Prostate gland (tissue), 2 donors: ENCODE data around the gene MOGAT3. TPM values are rescaled to one million over a fixed set of nuclear protein-coding genes. Genes with fewer than 3 reads are reported as not detected.
A peak's percentile ranks its signal among the peaks of the same experiment; 100 is the strongest.

Source experiments
- DNase-seq: peaks from one replicate; pipeline ENCODE4 v3.0.0-alpha.2; 2019; ENCODE audit warnings: low spot score
- H3K27ac ChIP-seq, 2 donors: fragments of 200-600 bp; sonication (generic); 2 replicates each; pipeline ENCODE4 v1.5.1; 2017 to 2019
- H3K27me3 ChIP-seq: fragments of 200-600 bp; sonication (generic); replicated peaks from 2 replicates; pipeline ENCODE4 v1.5.1; 2019; ENCODE audit not compliant: insufficient read depth
- H3K36me3 ChIP-seq, 2 donors: fragments of 200-600 bp; sonication (generic); 1 replicate in 1 of 2; 2 replicates in 1 of 2; pipeline versions ENCODE4 v1.5.1 to v1.8.1; 2017 to 2019
- H3K4me1 ChIP-seq: fragments of 200-600 bp; sonication (generic); replicated peaks from 2 replicates; pipeline ENCODE4 v1.5.1; 2019
- H3K4me3 ChIP-seq, 2 donors: fragments of 200-600 bp; sonication (generic); 2 replicates each; pipeline ENCODE4 v1.5.1; 2017 to 2019
- H3K9me3 ChIP-seq: fragments of 200-600 bp; sonication (generic); 2 replicates; pipeline ENCODE4 v1.5.1; 2017
- CTCF ChIP-seq, 4 experiments: fragments of 200-600 bp in 2 of 4; fragments of 450-650 bp in 2 of 4; sonication (generic) in 2 of 4; IDR thresholded peaks; 1 replicate in 3 of 4; 2 replicates in 1 of 4; pipeline ENCODE4 v1.5.1; 2016 to 2019; ENCODE audit warnings: antibody characterized with exemption in 4 of 4, mild to moderate bottlenecking in 2 of 4, moderate library complexity in 2 of 4
- POLR2A ChIP-seq: fragments of 450-650 bp; IDR thresholded peaks from one replicate; pipeline ENCODE4 v1.6.1; 2016; ENCODE audit warnings: antibody characterized with exemption, mild to moderate bottlenecking
- POLR2AphosphoS5 ChIP-seq: sonication (generic); formaldehyde crosslinking; IDR thresholded peaks from one replicate; pipeline ENCODE4 v1.6.1; 2017; ENCODE audit warnings: antibody characterized with exemption
- WGBS: methylation state at CpG from one replicate; pipeline ENCODE4 v1.1.5; 2018; 5-methylcytosine and 5-hydroxymethylcytosine counted together
- intact Hi-C: fragments of 100-400 bp; cut with DNase I; formaldehyde crosslinking; loops from one replicate; pipeline ENCODE4 v1.14.2; 2022
- total RNA-seq, 2 donors: library from RNA; depleted of rRNA; stranded (reverse); fragments of >200 nt; gene quantifications; one replicate each; pipeline ENCODE4 v1.1.0, GENCODE V29; 2016

The MOGAT3 gene
- total RNA-seq, 2 donors from 2014 or later = not detected

GRCh38 chr7:101222275-101222830, 21.5 kb upstream of the MOGAT3 start:
- DNase-seq = no peak
- intact Hi-C loops = no loop called here
- Histone ChIP-seq H3K36me3 (peaks cover 6 to 12% of the 10 kb centered on the region in 2 donors), H3K9me3 (no peaks in the 10 kb centered on the region), H3K4me3 (no peak overlapping the region), H3K27ac (no peak overlapping the region), H3K4me1 (no peaks in the 10 kb centered on the region), H3K27me3 (no peaks in the 10 kb centered on the region)
- WGBS = 88% methylated on average over 17 of the region's 27 CpGs
- no peak for TF ChIP-seq POLR2AphosphoS5
- TF ChIP-seq POLR2A = no peak
- no peak for TF ChIP-seq CTCF (IDR thresholded peaks at IDR 0.05)

DNA sequence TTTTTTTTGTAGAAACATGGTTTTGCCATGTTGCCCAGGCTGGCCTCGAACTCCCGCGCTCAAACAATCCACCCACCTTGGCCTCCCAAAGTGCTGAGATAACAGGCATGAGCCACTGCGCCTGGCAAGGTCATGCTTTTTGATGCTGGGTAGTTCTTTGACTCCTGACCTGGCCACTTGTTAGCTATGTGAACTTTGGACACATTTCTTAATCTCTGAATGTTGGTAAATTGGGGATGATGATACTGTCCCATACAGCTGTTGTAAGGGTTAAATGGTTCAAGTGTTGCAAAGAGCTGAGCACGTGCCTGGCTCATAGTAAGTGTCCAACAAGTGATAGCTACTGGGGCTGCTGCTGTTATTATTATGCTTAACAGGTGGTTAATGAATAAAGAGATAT, 19.5 kb upstream of the MOGAT3 start:
- WGBS = 88% methylated on average over 5 of the region's 5 CpGs

GRCh38 chr7:101218236-101219125, 17.6 kb upstream of the MOGAT3 start:
- H3K9me3 ChIP-seq = no peaks in the 10 kb centered on the region
- 6% methylated on average over 26 of the region's 26 CpGs for WGBS
- TF ChIP-seq CTCF (IDR thresholded peaks at IDR 0.05) (no peak), POLR2AphosphoS5 (no peak), POLR2A (no peak)
- no peaks in the 10 kb centered on the region for H3K27me3 ChIP-seq
- peak overlapping the region; percentile 63 to 66 for H3K4me3 ChIP-seq
- peaks cover 8% of the 10 kb centered on the region for H3K4me1 ChIP-seq
- intact Hi-C loops = no loop called here
- H3K36me3 ChIP-seq = peaks cover 0 to 2% of the 10 kb centered on the region in 2 donors
- H3K27ac ChIP-seq = peak overlapping the region; percentile 71 to 78
- DNase-seq = no peak

More for the DNA sequence above, 19.5 kb upstream of the MOGAT3 start:
- H3K27ac ChIP-seq = no peak overlapping the region
- H3K9me3 ChIP-seq = no peaks in the 10 kb centered on the region
- DNase-seq = no peak
- intact Hi-C loops = no loop called here
- TF ChIP-seq POLR2AphosphoS5 (no peak), POLR2A (no peak), CTCF (IDR thresholded peaks at IDR 0.05) (no peak)
- H3K36me3 ChIP-seq = peaks cover 4 to 12% of the 10 kb centered on the region in 2 donors
- no peak overlapping the region for H3K4me3 ChIP-seq
- H3K27me3 ChIP-seq = no peaks in the 10 kb centered on the region
- H3K4me1 ChIP-seq = peaks cover 8% of the 10 kb centered on the region

- no peaks in the 10 kb centered on the region for H3K36me3 ChIP-seq
- H3K4me1 ChIP-seq = peaks cover 8% of the 10 kb centered on the region
- H3K27me3 ChIP-seq = no peaks in the 10 kb centered on the region
- no peaks in the 10 kb centered on the region for H3K9me3 ChIP-seq
- H3K4me3 ChIP-seq = peak within 1 kb of the TSS; percentile 63 to 66
- DNase-seq = peak; percentile 97
- TF ChIP-seq POLR2AphosphoS5 (peak; percentile 98), POLR2A (peak; percentile 20), CTCF (IDR thresholded peaks at IDR 0.05) (peak in 2 of 4 experiments; percentile 17 to 29)
- H3K27ac ChIP-seq = peak within 1 kb of the TSS; percentile 71 to 78
- 1% methylated on average over 57 of the region's 57 CpGs for WGBS
- intact Hi-C loops = loop anchor here (2.0 kb wide), 1 partner anchor 27 kb away; the partner anchor contains the start of gene FIS1
Observed at GRCh38 chr7:101217388-101218235, 16.8 kb upstream of the MOGAT3 start, which contains the start of the genes PLOD3 and ZNHIT1. PLOD3 (minus strand) TSS chr7:101217581; CDS start chr7:101217274, 307 bp downstream. ZNHIT1 (plus strand) TSS chr7:101218165; CDS start chr7:101218196, 31 bp downstream.
